Gastroesophageal sphincter (tissue), 3 donors: ENCODE results near the gene MTO1.

Experiments
- POLR2A ChIP-seq, 2 donors: fragments of 450-650 bp; IDR thresholded peaks; one replicate each; pipeline ENCODE4 v1.6.1; 2017; ENCODE audit warnings: antibody characterized with exemption in 2 of 2, mild to moderate bottlenecking in 2 of 2, moderate library complexity in 1 of 2
- TF ChIP-seq, protein P1 (sequence below), 4 experiments: fragments of 200-600 bp in 2 of 4; fragments of 450-650 bp in 2 of 4; sonication (generic) in 1 of 4; IDR thresholded peaks; one replicate each; pipeline ENCODE4 v1.5.1; 2017 to 2019; ENCODE audit warnings: antibody characterized with exemption in 4 of 4, mild to moderate bottlenecking in 2 of 4, moderate library complexity in 2 of 4

GRCh38 chr6:73511796-73512195 lies 50.3 kb downstream of the MTO1 start:
- no peak for TF ChIP-seq POLR2A (IDR thresholded peaks at IDR 0.05)
- TF ChIP-seq, protein P1, sequence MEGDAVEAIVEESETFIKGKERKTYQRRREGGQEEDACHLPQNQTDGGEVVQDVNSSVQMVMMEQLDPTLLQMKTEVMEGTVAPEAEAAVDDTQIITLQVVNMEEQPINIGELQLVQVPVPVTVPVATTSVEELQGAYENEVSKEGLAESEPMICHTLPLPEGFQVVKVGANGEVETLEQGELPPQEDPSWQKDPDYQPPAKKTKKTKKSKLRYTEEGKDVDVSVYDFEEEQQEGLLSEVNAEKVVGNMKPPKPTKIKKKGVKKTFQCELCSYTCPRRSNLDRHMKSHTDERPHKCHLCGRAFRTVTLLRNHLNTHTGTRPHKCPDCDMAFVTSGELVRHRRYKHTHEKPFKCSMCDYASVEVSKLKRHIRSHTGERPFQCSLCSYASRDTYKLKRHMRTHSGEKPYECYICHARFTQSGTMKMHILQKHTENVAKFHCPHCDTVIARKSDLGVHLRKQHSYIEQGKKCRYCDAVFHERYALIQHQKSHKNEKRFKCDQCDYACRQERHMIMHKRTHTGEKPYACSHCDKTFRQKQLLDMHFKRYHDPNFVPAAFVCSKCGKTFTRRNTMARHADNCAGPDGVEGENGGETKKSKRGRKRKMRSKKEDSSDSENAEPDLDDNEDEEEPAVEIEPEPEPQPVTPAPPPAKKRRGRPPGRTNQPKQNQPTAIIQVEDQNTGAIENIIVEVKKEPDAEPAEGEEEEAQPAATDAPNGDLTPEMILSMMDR (IDR thresholded peaks at IDR 0.05) = no peak
